ENCODE measurements around the gene HEPACAM. TPM values are rescaled to one million over a fixed set of nuclear protein-coding genes. Genes with fewer than 3 reads are reported as not detected.

The HEPACAM gene
- total RNA-seq: 1 to 10 TPM in 1 of 4 donors, under 1 TPM in 1, not detected in 2; 0.67 to 1.7 TPM

- Histone ChIP-seq H3K9me3 (no peaks in the 10 kb centered on the region), H3K27me3 (no peaks in the 10 kb centered on the region), H3K4me1 (no peaks in the 10 kb centered on the region), H3K4me3 (no peak within 1 kb of the TSS), H3K27ac (no peak within 1 kb of the TSS), H3K36me3 (no peaks in the 10 kb centered on the region)
- DNase-seq: no peak
- no peak for TF ChIP-seq CTCF (IDR thresholded peaks at IDR 0.05)
- no peak for TF ChIP-seq POLR2A (IDR thresholded peaks at IDR 0.05)
Observed at GRCh38 chr11:124935548-124936514, at the start of gene HEPACAM. HEPACAM (minus strand) TSS chr11:124936047; CDS start chr11:124936006, 41 bp downstream.

DNA sequence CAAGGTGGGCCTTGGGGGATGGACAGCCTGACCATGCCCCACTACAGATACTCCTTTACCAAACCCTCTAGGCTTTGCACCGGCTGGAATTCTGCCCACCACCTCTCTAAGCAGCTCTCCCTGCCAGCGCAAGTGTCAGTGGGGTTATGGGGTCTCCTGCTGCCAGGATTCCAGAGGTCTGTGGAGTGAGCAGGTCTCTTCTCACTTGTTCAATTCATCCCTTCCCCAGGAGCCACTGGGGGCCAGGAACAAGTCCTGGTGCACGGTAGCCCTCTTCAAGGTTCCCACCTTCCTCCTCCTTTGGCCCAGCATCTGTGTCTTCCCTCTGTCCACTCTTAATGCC lies 48.6 kb upstream of the HEPACAM start:
- H3K27ac ChIP-seq: no peak overlapping the region
- H3K27me3 ChIP-seq: no peaks in the 10 kb centered on the region
- TF ChIP-seq POLR2A (IDR thresholded peaks at IDR 0.05) (no peak), CTCF (IDR thresholded peaks at IDR 0.05) (no peak)
- H3K9me3 ChIP-seq: no peaks in the 10 kb centered on the region
- DNase-seq: no peak
- H3K4me3 ChIP-seq: no peak overlapping the region
- H3K4me1 ChIP-seq: no peaks in the 10 kb centered on the region
- no peaks in the 10 kb centered on the region for H3K36me3 ChIP-seq

DNA sequence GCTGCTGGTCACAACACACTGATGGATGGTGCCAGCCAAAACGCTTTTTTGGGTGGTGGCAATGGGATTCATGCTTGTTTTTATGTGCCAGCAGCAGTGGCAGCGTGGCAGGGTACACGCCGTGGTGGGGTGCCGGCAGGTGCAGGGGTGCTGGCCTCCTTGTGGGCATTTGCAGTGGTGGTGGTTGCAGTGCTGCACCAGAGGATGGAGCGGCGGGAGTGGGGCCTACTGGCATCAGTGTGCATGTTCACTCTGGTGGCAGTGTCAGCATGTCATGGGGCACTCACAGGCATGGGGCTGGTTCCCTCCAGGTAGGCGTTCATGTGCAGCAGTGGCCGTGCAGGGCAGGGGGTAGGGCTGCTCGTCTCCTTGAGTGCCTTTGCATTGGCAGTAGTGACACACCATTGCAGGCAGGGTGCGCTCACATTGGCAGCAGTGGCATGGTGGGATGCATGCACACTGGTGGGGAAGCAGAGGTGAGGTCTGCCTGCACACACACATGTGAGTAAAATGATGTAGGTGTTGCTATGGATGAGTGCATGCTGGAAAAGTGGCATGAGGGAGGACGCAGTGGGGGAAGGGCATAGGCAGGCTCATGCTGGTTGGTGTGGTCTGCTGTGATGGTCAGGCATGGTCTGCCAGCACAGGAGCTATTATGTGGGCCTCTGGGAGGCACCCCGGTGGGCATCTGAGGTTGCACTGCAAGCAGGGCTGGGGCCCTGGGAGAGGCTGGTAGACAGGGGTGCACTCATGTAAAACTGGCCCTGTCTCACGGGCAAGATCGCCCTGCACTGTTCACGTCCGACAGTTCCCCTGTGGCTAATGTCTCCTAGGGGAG lies 48.0 kb upstream of the HEPACAM start:
- DNase-seq: no peak
- TF ChIP-seq POLR2A (IDR thresholded peaks at IDR 0.05) (no peak), CTCF (IDR thresholded peaks at IDR 0.05) (no peak)
- Histone ChIP-seq H3K36me3 (no peaks in the 10 kb centered on the region), H3K27ac (no peak overlapping the region), H3K9me3 (no peaks in the 10 kb centered on the region), H3K4me3 (no peak overlapping the region), H3K27me3 (no peaks in the 10 kb centered on the region), H3K4me1 (no peaks in the 10 kb centered on the region)

- H3K36me3 ChIP-seq: no peaks in the 10 kb centered on the region
- H3K4me3 ChIP-seq: no peak overlapping the region
- H3K9me3 ChIP-seq: no peaks in the 10 kb centered on the region
- TF ChIP-seq CTCF (IDR thresholded peaks at IDR 0.05) (no peak), POLR2A (IDR thresholded peaks at IDR 0.05) (no peak)
- DNase-seq: no peak
- H3K27ac ChIP-seq: no peak overlapping the region
- no peaks in the 10 kb centered on the region for H3K4me1 ChIP-seq
- no peaks in the 10 kb centered on the region for H3K27me3 ChIP-seq
Observed at GRCh38 chr11:124982043-124982442, 46.2 kb upstream of the HEPACAM start.

DNA sequence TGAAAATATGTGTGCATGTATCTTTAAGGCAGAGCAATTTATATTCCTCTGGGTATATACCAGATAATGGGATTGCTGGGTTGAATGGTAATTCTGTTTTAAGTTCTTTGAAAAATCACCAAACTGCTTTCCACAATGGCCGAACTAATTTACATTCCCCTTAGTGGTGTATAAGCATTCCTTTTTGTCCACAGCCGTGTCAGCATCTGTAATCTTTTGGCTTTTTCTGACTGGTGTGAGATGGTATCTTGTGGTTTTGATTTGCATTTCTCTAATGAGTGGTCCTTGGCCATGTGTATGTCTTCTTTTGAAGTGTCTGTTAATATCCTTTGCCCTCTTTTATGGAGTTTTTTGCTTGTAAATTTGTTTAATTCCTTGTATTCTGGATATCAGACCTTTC lies 42.5 kb upstream of the HEPACAM start:
- no peaks in the 10 kb centered on the region for H3K27me3 ChIP-seq
- H3K36me3 ChIP-seq: no peaks in the 10 kb centered on the region
- H3K4me1 ChIP-seq: no peaks in the 10 kb centered on the region
- DNase-seq: no peak
- no peaks in the 10 kb centered on the region for H3K9me3 ChIP-seq
- H3K27ac ChIP-seq: no peak overlapping the region
- H3K4me3 ChIP-seq: no peak overlapping the region
- no peak for TF ChIP-seq CTCF (IDR thresholded peaks at IDR 0.05)
